Stomach (tissue), 4 donors: ENCODE measurements around the gene DOCK4.

Experiments
- CTCF ChIP-seq, 7 experiments: fragments of 450-650 bp in 4 of 7; fragments of 200-600 bp in 3 of 7; sonication (generic) in 3 of 7; IDR thresholded peaks; one replicate each; pipeline ENCODE4 v1.5.1; 2016 to 2019; ENCODE audit warnings: antibody characterized with exemption in 7 of 7, control low read depth in 2 of 7, mild to moderate bottlenecking in 1 of 7
- EP300 ChIP-seq: sonication (generic); formaldehyde crosslinking; IDR thresholded peaks from one replicate; pipeline ENCODE4 v1.6.1; 2017; ENCODE audit warnings: antibody characterized with exemption
- POLR2A ChIP-seq, 4 donors: fragments of 450-650 bp; IDR thresholded peaks; one replicate each; pipeline ENCODE4 v1.6.1; 2016; ENCODE audit warnings: antibody characterized with exemption in 4 of 4, control low read depth in 2 of 4, mild to moderate bottlenecking in 1 of 4, moderate library complexity in 1 of 4
- POLR2AphosphoS5 ChIP-seq, 3 donors: sonication (generic); formaldehyde crosslinking; IDR thresholded peaks; one replicate each; pipeline ENCODE4 v1.6.1; 2016; ENCODE audit warnings: antibody characterized with exemption in 3 of 3

GRCh38 chr7:112167147-112167546 lies 39.1 kb downstream of the DOCK4 start:
- TF ChIP-seq CTCF (IDR thresholded peaks at IDR 0.05) (no peak), EP300 (no peak), POLR2A (IDR thresholded peaks at IDR 0.05) (no peak), POLR2AphosphoS5 (IDR thresholded peaks at IDR 0.05) (no peak)
